ENCODE data around the gene JMJD8. TPM values are rescaled to one million over a fixed set of nuclear protein-coding genes. Genes with fewer than 3 reads are reported as not detected.

Gene JMJD8
- total and polyA plus RNA-seq, 9 of the 15 experiments (the other 6 are each of a cell fraction or from before 2014, with no cell fraction given), result 1.2 to 50.6 (median 29.3) TPM

DNA sequence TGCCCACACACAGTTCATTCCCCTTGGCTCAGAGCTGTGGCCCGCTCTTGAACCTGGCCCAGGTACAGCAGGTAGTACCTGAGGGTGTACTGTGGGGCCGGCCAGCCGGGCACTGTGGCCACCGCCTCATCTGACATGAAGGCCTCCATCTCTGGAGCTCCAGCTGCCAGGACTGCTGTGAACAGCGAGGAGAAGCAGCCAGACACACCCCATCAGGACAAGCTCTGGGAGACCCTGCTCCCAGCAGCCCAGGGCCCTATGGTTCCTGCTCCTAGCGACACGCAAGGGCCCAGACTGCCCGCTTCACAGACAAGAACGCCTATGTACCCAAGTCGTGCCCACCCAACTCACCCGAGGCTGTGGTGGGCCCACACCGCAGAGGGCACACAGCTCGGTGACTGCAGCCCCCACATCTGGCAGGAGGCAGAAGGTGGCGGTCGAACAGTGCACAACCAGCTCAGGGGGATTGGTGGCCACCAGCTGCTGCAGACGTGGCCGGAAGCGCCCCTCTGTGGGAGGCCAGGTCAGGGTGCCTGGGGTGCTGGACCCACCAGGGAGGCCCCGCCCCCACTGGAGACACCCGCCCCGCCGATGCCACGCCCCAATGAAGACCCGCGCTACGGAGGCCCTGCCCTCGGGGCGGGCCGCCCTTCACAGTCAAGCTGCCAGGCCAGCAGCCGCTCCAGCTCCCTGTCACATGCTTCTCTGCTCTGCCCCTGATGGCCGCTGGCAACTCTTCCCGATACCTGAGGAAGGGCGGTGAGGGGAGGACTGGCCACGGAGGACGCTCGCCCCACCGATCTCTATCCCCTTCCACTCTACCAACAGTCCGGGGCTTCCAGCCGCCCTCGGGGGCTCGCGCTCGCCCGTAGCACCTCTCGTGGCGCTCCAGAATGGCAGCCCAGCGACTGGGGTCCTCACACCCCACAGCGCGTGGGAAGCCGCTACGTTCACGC, 5.0 kb downstream of the JMJD8 start (continued):
- TF ChIP-seq CHD4 (IDR thresholded peaks at IDR 0.05; ENCODE audit: insufficient read depth, insufficient replicate concordance, low read depth, low read length, poor library complexity, severe bottlenecking) (no peak), TRIM28 (IDR thresholded peaks at IDR 0.05) (no peak; the same call in 1 of the 2 replicates), ZNF133 (CRISPR knock-in tag; IDR thresholded peaks at IDR 0.05) (no peak), RCOR1 (IDR thresholded peaks at IDR 0.05; ENCODE audit: borderline replicate concordance in 1 of 2, low read depth in 2 of 2, low read length in 2 of 2) (no peak), ZNF143 (CRISPR knock-in tag; IDR thresholded peaks at IDR 0.05) (no peak), MECOM (CRISPR knock-in tag; IDR thresholded peaks at IDR 0.05) (no peak), RFX7 (CRISPR knock-in tag; IDR thresholded peaks at IDR 0.05) (no peak), CCAR2 (IDR thresholded peaks at IDR 0.05; ENCODE audit: low read depth, low read length) (no peak), HDAC2 (IDR thresholded peaks at IDR 0.05) (peak; percentile 11; the same call in 1 of the 2 replicates), ETV6 (IDR thresholded peaks at IDR 0.05; ENCODE audit: borderline replicate concordance in 1 of 2, low read depth in 2 of 2, low read length in 1 of 2) (no peak), ETV6 (CRISPR knock-in tag; IDR thresholded peaks at IDR 0.05; ENCODE audit: borderline replicate concordance) (no peak), NCOA2 (IDR thresholded peaks at IDR 0.05; ENCODE audit: partially characterized antibody in 2 of 2) (no peak), KLF6 (CRISPR knock-in tag; IDR thresholded peaks at IDR 0.05; ENCODE audit: borderline replicate concordance) (no peak), ZNF589 (CRISPR knock-in tag; IDR thresholded peaks at IDR 0.05; ENCODE audit: low read depth) (no peak), SMARCC2 (IDR thresholded peaks at IDR 0.05; ENCODE audit: low read depth) (no peak), ZNF124 (CRISPR knock-in tag; IDR thresholded peaks at IDR 0.05) (no peak), XRCC4 (IDR thresholded peaks at IDR 0.05; ENCODE audit: extremely low read depth, insufficient read depth, insufficient read length) (no peak), EP400 (IDR thresholded peaks at IDR 0.05) (peak; percentile 80; the same call in 1 of the 2 replicates), SREBF1 (IDR thresholded peaks at IDR 0.05; ENCODE audit: borderline replicate concordance, low read depth, low read length) (no peak), BRD4 (IDR thresholded peaks at IDR 0.05) (no peak)
- TF ChIP-seq, protein P1, sequence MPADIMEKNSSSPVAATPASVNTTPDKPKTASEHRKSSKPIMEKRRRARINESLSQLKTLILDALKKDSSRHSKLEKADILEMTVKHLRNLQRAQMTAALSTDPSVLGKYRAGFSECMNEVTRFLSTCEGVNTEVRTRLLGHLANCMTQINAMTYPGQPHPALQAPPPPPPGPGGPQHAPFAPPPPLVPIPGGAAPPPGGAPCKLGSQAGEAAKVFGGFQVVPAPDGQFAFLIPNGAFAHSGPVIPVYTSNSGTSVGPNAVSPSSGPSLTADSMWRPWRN (IDR thresholded peaks at IDR 0.05; ENCODE audit: low read depth), result no peak
- TF ChIP-seq, protein P2, sequence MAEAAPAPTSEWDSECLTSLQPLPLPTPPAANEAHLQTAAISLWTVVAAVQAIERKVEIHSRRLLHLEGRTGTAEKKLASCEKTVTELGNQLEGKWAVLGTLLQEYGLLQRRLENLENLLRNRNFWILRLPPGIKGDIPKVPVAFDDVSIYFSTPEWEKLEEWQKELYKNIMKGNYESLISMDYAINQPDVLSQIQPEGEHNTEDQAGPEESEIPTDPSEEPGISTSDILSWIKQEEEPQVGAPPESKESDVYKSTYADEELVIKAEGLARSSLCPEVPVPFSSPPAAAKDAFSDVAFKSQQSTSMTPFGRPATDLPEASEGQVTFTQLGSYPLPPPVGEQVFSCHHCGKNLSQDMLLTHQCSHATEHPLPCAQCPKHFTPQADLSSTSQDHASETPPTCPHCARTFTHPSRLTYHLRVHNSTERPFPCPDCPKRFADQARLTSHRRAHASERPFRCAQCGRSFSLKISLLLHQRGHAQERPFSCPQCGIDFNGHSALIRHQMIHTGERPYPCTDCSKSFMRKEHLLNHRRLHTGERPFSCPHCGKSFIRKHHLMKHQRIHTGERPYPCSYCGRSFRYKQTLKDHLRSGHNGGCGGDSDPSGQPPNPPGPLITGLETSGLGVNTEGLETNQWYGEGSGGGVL (CRISPR knock-in tag; IDR thresholded peaks at IDR 0.05), result no peak
- TF ChIP-seq, protein P3, sequence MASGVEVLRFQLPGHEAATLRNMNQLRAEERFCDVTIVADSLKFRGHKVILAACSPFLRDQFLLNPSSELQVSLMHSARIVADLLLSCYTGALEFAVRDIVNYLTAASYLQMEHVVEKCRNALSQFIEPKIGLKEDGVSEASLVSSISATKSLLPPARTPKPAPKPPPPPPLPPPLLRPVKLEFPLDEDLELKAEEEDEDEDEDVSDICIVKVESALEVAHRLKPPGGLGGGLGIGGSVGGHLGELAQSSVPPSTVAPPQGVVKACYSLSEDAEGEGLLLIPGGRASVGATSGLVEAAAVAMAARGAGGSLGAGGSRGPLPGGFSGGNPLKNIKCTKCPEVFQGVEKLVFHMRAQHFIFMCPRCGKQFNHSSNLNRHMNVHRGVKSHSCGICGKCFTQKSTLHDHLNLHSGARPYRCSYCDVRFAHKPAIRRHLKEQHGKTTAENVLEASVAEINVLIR (CRISPR knock-in tag; IDR thresholded peaks at IDR 0.05), result no peak
- TF ChIP-seq, protein P4, sequence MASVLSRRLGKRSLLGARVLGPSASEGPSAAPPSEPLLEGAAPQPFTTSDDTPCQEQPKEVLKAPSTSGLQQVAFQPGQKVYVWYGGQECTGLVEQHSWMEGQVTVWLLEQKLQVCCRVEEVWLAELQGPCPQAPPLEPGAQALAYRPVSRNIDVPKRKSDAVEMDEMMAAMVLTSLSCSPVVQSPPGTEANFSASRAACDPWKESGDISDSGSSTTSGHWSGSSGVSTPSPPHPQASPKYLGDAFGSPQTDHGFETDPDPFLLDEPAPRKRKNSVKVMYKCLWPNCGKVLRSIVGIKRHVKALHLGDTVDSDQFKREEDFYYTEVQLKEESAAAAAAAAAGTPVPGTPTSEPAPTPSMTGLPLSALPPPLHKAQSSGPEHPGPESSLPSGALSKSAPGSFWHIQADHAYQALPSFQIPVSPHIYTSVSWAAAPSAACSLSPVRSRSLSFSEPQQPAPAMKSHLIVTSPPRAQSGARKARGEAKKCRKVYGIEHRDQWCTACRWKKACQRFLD (CRISPR knock-in tag; IDR thresholded peaks at IDR 0.05), result no peak

Measured in K562 (cell line).